HEK293 (cell line): Measurements from ENCODE around the gene PLK1.

ENCODE experiments used
- CTCF ChIA-PET: fragments of 350-600 bp; formaldehyde crosslinking; extraction: SDS; loops from one replicate; lab custom pipeline; 2021; ENCODE audit warnings: antibody characterized with exemption; lab: Yijun Ruan, JAX
- POLR2A ChIA-PET: fragments of 300-600 bp; formaldehyde crosslinking; extraction: SDS; loops from one replicate; lab custom pipeline; 2020; ENCODE audit warnings: antibody characterized with exemption, inconsistent platforms; lab: Yijun Ruan, JAX
- H3K27ac ChIP-seq: fragments of 200-500 bp; sonication (Bioruptor generic); 2 replicates; pipeline ENCODE4 v1.5.1; 2014; ENCODE audit warnings: low read depth, low read length, control low read depth, inconsistent platforms; ENCODE audit errors: extremely low read depth
- H3K36me3 ChIP-seq, 2 experiments: fragments of 200-500 bp in 1 of 2; sonication (Bioruptor generic) in 1 of 2; 1 replicate in 1 of 2; 2 replicates in 1 of 2; pipeline ENCODE4 v1.5.1; 2014 to 2017; ENCODE audit warnings: inconsistent platforms in 2 of 2, low read length in 2 of 2; ENCODE audit not compliant: control insufficient read depth in 2 of 2, insufficient read depth in 1 of 2
- H3K4me1 ChIP-seq: fragments of 200-500 bp; sonication (Bioruptor generic); 2 replicates; pipeline ENCODE4 v1.5.1; 2014; ENCODE audit warnings: mild to moderate bottlenecking, low read length, inconsistent platforms; ENCODE audit not compliant: control insufficient read depth, insufficient read depth
- H3K4me3 ChIP-seq: 2 replicates; pipeline ENCODE4 v1.5.1; 2011; ENCODE audit warnings: low read depth, mild to moderate bottlenecking, control low read depth, low read length, moderate library complexity
- H3K9me3 ChIP-seq: fragments of 200-500 bp; sonication (Bioruptor generic); 2 replicates; pipeline ENCODE4 v1.5.1; 2014; ENCODE audit warnings: low read depth, low read length, inconsistent platforms; ENCODE audit not compliant: control insufficient read depth, insufficient read depth
- FEZF1 ChIP-seq: fragments of 450-650 bp; formaldehyde crosslinking; IDR thresholded peaks from 2 replicates; pipeline ENCODE4 v1.5.1; 2016; ENCODE audit warnings: missing biosample characterization, missing genetic modification characterization
- HOXD13 ChIP-seq: sonication (generic); formaldehyde crosslinking; IDR thresholded peaks from 2 replicates; pipeline ENCODE4 v1.8.0; 2022; ENCODE audit warnings: missing genetic modification reagents, borderline replicate concordance
- KLF1 ChIP-seq: fragments of 450-650 bp; formaldehyde crosslinking; IDR thresholded peaks from 2 replicates; pipeline ENCODE4 v1.5.1; 2016; ENCODE audit warnings: missing biosample characterization, missing genetic modification characterization
- KLF9 ChIP-seq: fragments of 450-650 bp; formaldehyde crosslinking; IDR thresholded peaks from 2 replicates; pipeline ENCODE4 v1.5.1; 2016; ENCODE audit warnings: missing biosample characterization, missing genetic modification characterization, low read depth
- OSR2 ChIP-seq: fragments of 450-650 bp; formaldehyde crosslinking; IDR thresholded peaks from 2 replicates; pipeline ENCODE4 v1.5.1; 2016; ENCODE audit warnings: missing biosample characterization, missing genetic modification characterization
- PRDM1 ChIP-seq: fragments of 450-650 bp; formaldehyde crosslinking; IDR thresholded peaks from 2 replicates; pipeline ENCODE4; 2016; ENCODE audit warnings: missing biosample characterization, missing genetic modification characterization
- TCF7L2 ChIP-seq: IDR thresholded peaks from 2 replicates; pipeline ENCODE4 v1.6.1; 2011; ENCODE audit warnings: low read depth, mild to moderate bottlenecking, inconsistent platforms, low read length, moderate library complexity, borderline replicate concordance
- ZEB2 ChIP-seq: fragments of 450-650 bp; formaldehyde crosslinking; IDR thresholded peaks from 2 replicates; pipeline ENCODE4 v1.5.1; 2016; ENCODE audit warnings: missing biosample characterization, missing genetic modification characterization
- ZNF140 ChIP-seq: fragments of 450-650 bp; formaldehyde crosslinking; IDR thresholded peaks from 2 replicates; pipeline ENCODE4 v1.5.1; 2016; ENCODE audit warnings: missing biosample characterization, missing genetic modification characterization
- ZNF175 ChIP-seq: fragments of 450-650 bp; formaldehyde crosslinking; IDR thresholded peaks from 2 replicates; pipeline ENCODE4 v1.5.1; 2016; ENCODE audit warnings: missing biosample characterization, missing genetic modification characterization
- ZNF239 ChIP-seq: fragments of 450-650 bp; formaldehyde crosslinking; IDR thresholded peaks from 2 replicates; pipeline ENCODE4 v1.5.1; 2016; ENCODE audit warnings: missing biosample characterization, missing genetic modification characterization
- ZNF350 ChIP-seq: fragments of 450-650 bp; formaldehyde crosslinking; IDR thresholded peaks from 2 replicates; pipeline ENCODE4 v1.5.0; 2017; ENCODE audit warnings: missing biosample characterization, mild to moderate bottlenecking, missing genetic modification characterization
- ZNF391 ChIP-seq: fragments of 450-650 bp; formaldehyde crosslinking; IDR thresholded peaks from 2 replicates; pipeline ENCODE4 v1.5.1; 2016; ENCODE audit warnings: low read depth, missing biosample characterization, missing genetic modification characterization, borderline replicate concordance
- ZNF423 ChIP-seq: fragments of 450-650 bp; formaldehyde crosslinking; IDR thresholded peaks from 2 replicates; pipeline ENCODE4 v1.5.1; 2016; ENCODE audit warnings: missing biosample characterization, missing genetic modification characterization
- ZNF433 ChIP-seq: fragments of 450-650 bp; formaldehyde crosslinking; IDR thresholded peaks from 2 replicates; pipeline ENCODE4 v1.5.1; 2016; ENCODE audit warnings: missing biosample characterization, missing genetic modification characterization, low read depth
- ZNF48 ChIP-seq: fragments of 450-650 bp; formaldehyde crosslinking; IDR thresholded peaks from 2 replicates; pipeline ENCODE4 v1.5.1; 2016; ENCODE audit warnings: missing biosample characterization, missing genetic modification characterization
- ZNF521 ChIP-seq: fragments of 450-650 bp; formaldehyde crosslinking; IDR thresholded peaks from 2 replicates; pipeline ENCODE4 v1.5.1; 2017; ENCODE audit warnings: missing biosample characterization, mild to moderate bottlenecking, missing genetic modification characterization
- ZNF560 ChIP-seq: fragments of 450-650 bp; formaldehyde crosslinking; IDR thresholded peaks from 2 replicates; pipeline ENCODE4 v1.5.1; 2017; ENCODE audit warnings: missing biosample characterization, missing genetic modification characterization, borderline replicate concordance
- ZNF654 ChIP-seq: fragments of 450-650 bp; formaldehyde crosslinking; IDR thresholded peaks from 2 replicates; pipeline ENCODE4 v1.5.1; 2016; ENCODE audit warnings: low read depth, missing biosample characterization, missing genetic modification characterization
- ZNF76 ChIP-seq: fragments of 450-650 bp; formaldehyde crosslinking; IDR thresholded peaks from 2 replicates; pipeline ENCODE4; 2016; ENCODE audit warnings: low read depth, missing biosample characterization, missing genetic modification characterization, borderline replicate concordance
- ZNF768 ChIP-seq: fragments of 450-650 bp; formaldehyde crosslinking; IDR thresholded peaks from 2 replicates; pipeline ENCODE4 v1.5.1; 2018; ENCODE audit warnings: missing biosample characterization, mild to moderate bottlenecking, missing genetic modification characterization
- ZNF785 ChIP-seq: fragments of 450-650 bp; formaldehyde crosslinking; IDR thresholded peaks from 2 replicates; pipeline ENCODE4 v1.5.1; 2016; ENCODE audit warnings: missing biosample characterization, missing genetic modification characterization
- TF ChIP-seq, protein P1 (sequence below): fragments of 450-650 bp; formaldehyde crosslinking; conservative IDR thresholded peaks from 2 replicates; pipeline ENCODE4 v1.5.1; 2016; ENCODE audit warnings: low read depth, missing biosample characterization, missing genetic modification characterization
- TF ChIP-seq, protein P2 (sequence below): fragments of 450-650 bp; IDR thresholded peaks from 2 replicates; pipeline ENCODE4 v1.5.1; 2018; ENCODE audit warnings: missing biosample characterization, missing genetic modification characterization
- TF ChIP-seq, protein P3 (sequence below): fragments of 450-650 bp; formaldehyde crosslinking; IDR thresholded peaks from 2 replicates; pipeline ENCODE4; 2016; ENCODE audit warnings: missing biosample characterization, missing genetic modification characterization
- TF ChIP-seq, protein P4 (sequence below): fragments of 450-650 bp; formaldehyde crosslinking; IDR thresholded peaks from 2 replicates; pipeline ENCODE4 v1.5.1; 2016; ENCODE audit warnings: missing biosample characterization, missing genetic modification characterization
- TF ChIP-seq, protein P5 (sequence below): fragments of 450-650 bp; formaldehyde crosslinking; IDR thresholded peaks from 2 replicates; pipeline ENCODE4 v1.5.1; 2016; ENCODE audit warnings: missing biosample characterization, missing genetic modification characterization

Gene PLK1

DNA sequence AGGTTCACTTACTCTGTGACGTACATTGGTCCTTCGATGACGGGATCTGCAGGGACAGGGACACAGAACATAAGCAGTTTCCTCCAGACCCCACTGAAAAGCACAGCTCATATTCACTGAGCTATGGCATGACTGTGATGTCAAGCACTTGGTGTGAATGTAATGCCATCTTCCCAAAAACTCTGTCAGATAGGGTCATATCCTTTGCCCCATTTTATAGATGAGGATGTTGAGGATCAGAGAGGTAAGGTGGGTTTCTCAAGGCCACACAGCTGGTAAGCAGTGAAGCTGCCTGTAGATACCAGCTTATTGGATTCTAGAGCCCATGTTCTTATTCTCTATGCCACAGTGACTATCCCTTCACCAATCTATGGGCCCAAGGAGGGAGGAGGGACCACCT, 31.8 kb downstream of the PLK1 start (continued):
- TF ChIP-seq, protein P1, sequence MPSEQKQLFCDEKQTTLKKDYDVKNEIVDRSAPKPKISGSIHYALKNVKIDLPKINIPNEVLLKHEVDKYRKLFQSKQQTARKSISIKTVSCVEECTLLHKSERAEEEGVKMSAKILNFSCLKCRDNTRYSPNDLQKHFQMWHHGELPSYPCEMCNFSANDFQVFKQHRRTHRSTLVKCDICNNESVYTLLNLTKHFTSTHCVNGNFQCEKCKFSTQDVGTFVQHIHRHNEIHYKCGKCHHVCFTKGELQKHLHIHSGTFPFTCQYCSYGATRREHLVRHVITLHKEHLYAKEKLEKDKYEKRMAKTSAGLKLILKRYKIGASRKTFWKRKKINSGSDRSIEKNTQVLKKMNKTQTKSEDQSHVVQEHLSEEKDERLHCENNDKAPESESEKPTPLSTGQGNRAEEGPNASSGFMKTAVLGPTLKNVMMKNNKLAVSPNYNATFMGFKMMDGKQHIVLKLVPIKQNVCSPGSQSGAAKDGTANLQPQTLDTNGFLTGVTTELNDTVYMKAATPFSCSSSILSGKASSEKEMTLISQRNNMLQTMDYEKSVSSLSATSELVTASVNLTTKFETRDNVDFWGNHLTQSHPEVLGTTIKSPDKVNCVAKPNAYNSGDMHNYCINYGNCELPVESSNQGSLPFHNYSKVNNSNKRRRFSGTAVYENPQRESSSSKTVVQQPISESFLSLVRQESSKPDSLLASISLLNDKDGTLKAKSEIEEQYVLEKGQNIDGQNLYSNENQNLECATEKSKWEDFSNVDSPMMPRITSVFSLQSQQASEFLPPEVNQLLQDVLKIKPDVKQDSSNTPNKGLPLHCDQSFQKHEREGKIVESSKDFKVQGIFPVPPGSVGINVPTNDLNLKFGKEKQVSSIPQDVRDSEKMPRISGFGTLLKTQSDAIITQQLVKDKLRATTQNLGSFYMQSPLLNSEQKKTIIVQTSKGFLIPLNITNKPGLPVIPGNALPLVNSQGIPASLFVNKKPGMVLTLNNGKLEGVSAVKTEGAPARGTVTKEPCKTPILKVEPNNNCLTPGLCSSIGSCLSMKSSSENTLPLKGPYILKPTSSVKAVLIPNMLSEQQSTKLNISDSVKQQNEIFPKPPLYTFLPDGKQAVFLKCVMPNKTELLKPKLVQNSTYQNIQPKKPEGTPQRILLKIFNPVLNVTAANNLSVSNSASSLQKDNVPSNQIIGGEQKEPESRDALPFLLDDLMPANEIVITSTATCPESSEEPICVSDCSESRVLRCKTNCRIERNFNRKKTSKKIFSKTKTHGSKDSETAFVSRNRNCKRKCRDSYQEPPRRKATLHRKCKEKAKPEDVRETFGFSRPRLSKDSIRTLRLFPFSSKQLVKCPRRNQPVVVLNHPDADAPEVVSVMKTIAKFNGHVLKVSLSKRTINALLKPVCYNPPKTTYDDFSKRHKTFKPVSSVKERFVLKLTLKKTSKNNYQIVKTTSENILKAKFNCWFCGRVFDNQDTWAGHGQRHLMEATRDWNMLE (tag by site-specific recombination): no peak
- TF ChIP-seq ZNF175 (tag by site-specific recombination) (no peak), ZNF423 (tag by site-specific recombination) (no peak), FEZF1 (tag by site-specific recombination) (no peak), ZNF433 (no peak), ZNF239 (tag by site-specific recombination) (no peak), ZNF785 (tag by site-specific recombination) (no peak), HOXD13 (CRISPR knock-in tag) (no peak), ZNF560 (tag by site-specific recombination) (no peak), ZNF654 (tag by site-specific recombination) (no peak), ZNF350 (no peak), TCF7L2 (no peak)
- TF ChIP-seq, protein P2, sequence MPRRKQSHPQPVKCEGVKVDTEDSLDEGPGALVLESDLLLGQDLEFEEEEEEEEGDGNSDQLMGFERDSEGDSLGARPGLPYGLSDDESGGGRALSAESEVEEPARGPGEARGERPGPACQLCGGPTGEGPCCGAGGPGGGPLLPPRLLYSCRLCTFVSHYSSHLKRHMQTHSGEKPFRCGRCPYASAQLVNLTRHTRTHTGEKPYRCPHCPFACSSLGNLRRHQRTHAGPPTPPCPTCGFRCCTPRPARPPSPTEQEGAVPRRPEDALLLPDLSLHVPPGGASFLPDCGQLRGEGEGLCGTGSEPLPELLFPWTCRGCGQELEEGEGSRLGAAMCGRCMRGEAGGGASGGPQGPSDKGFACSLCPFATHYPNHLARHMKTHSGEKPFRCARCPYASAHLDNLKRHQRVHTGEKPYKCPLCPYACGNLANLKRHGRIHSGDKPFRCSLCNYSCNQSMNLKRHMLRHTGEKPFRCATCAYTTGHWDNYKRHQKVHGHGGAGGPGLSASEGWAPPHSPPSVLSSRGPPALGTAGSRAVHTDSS (tag by site-specific recombination): no peak
- TF ChIP-seq, protein P3, sequence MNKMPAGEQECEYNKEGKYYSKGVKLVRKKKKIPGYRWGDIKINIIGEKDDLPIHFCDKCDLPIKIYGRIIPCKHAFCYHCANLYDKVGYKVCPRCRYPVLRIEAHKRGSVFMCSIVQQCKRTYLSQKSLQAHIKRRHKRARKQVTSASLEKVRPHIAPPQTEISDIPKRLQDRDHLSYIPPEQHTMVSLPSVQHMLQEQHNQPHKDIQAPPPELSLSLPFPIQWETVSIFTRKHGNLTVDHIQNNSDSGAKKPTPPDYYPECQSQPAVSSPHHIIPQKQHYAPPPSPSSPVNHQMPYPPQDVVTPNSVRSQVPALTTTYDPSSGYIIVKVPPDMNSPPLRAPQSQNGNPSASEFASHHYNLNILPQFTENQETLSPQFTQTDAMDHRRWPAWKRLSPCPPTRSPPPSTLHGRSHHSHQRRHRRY: no peak
- TF ChIP-seq, all 188 proteins: peak for 0

DNA sequence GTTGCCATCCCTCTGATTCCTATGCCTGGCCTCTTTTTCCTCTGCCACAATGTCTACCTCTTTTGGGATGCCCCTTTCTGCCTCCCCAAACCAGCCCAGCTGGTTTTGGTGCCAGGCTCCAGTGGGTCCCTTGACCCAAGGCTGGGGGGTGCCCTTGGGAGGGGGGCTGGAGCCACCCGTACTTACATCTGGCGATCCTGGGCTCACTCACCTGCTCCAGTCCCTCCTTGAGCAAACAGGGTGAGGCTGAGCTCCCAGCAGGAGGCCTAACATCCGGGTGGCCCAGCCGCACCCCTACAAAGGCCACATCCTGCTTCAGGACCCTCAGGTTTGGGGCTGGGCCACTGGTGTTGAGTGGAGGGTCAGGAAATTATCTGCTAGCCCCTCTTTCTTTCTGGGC, 33.1 kb downstream of the PLK1 start:
- Histone ChIP-seq H3K27ac (no peak overlapping the region), H3K4me3 (no peak overlapping the region), H3K9me3 (no peaks in the 10 kb centered on the region), H3K36me3 (no peaks in the 10 kb centered on the region), H3K4me1 (no peaks in the 10 kb centered on the region)
- ChIA-PET POLR2A (no interaction called here), CTCF (no interaction called here)
- TF ChIP-seq KLF1: no peak
- TF ChIP-seq ZNF48 (tag by site-specific recombination): no peak
- TF ChIP-seq ZNF391: no peak
- TF ChIP-seq, protein P4, sequence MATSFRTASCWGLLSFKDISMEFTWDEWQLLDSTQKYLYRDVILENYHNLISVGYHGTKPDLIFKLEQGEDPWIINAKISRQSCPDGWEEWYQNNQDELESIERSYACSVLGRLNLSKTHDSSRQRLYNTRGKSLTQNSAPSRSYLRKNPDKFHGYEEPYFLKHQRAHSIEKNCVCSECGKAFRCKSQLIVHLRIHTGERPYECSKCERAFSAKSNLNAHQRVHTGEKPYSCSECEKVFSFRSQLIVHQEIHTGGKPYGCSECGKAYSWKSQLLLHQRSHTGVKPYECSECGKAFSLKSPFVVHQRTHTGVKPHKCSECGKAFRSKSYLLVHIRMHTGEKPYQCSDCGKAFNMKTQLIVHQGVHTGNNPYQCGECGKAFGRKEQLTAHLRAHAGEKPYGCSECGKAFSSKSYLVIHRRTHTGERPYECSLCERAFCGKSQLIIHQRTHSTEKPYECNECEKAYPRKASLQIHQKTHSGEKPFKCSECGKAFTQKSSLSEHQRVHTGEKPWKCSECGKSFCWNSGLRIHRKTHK (tag by site-specific recombination): no peak
- no peak for TF ChIP-seq PRDM1 (tag by site-specific recombination)
- TF ChIP-seq ZNF76 (tag by site-specific recombination): no peak
- no peak for TF ChIP-seq OSR2 (tag by site-specific recombination)
- no peak for TF ChIP-seq ZNF768 (tag by site-specific recombination)
- no peak for TF ChIP-seq ZNF140 (tag by site-specific recombination)
- TF ChIP-seq, protein P5, sequence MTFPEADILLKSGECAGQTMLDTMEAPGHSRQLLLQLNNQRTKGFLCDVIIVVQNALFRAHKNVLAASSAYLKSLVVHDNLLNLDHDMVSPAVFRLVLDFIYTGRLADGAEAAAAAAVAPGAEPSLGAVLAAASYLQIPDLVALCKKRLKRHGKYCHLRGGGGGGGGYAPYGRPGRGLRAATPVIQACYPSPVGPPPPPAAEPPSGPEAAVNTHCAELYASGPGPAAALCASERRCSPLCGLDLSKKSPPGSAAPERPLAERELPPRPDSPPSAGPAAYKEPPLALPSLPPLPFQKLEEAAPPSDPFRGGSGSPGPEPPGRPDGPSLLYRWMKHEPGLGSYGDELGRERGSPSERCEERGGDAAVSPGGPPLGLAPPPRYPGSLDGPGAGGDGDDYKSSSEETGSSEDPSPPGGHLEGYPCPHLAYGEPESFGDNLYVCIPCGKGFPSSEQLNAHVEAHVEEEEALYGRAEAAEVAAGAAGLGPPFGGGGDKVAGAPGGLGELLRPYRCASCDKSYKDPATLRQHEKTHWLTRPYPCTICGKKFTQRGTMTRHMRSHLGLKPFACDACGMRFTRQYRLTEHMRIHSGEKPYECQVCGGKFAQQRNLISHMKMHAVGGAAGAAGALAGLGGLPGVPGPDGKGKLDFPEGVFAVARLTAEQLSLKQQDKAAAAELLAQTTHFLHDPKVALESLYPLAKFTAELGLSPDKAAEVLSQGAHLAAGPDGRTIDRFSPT (tag by site-specific recombination): no peak
- TF ChIP-seq ZEB2: no peak
- TF ChIP-seq ZNF521 (tag by site-specific recombination): no peak
- TF ChIP-seq KLF9 (tag by site-specific recombination): no peak
